Measurements from ENCODE around the gene TBPL1. TPM values are rescaled to one million over a fixed set of nuclear protein-coding genes. Genes with fewer than 3 reads are reported as not detected.
A peak's percentile ranks its signal among the peaks of the same experiment; 100 is the strongest.

TBPL1 gene
- total and polyA plus RNA-seq, 9 of the 15 experiments (the other 6 are each of a cell fraction or from before 2014, with no cell fraction given) = 78.1 to 152 (median 107) TPM

DNA sequence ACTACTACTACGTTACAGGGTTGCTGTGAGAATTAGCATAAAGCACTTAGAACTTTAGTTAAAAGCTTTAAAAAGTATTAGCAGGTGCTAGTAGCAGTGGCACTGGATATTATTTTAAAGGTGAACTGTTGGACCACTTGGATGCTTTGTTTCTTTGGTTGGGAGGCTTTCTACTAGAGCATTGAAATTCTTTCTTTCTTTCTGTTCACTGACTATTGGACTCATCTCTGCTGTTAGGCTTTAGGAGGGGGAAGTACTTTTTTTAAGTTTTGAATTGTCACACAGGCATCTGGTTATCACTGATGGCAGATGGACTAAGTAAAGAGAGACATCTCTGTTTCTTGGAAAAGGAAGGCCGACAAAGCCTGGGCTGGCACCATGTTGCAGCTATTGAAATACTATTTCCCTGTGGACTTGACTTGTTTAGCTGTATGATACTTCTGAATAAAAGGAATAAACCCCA is 4.8 kb downstream of the TBPL1 start (continued):
- TF ChIP-seq, protein P1, sequence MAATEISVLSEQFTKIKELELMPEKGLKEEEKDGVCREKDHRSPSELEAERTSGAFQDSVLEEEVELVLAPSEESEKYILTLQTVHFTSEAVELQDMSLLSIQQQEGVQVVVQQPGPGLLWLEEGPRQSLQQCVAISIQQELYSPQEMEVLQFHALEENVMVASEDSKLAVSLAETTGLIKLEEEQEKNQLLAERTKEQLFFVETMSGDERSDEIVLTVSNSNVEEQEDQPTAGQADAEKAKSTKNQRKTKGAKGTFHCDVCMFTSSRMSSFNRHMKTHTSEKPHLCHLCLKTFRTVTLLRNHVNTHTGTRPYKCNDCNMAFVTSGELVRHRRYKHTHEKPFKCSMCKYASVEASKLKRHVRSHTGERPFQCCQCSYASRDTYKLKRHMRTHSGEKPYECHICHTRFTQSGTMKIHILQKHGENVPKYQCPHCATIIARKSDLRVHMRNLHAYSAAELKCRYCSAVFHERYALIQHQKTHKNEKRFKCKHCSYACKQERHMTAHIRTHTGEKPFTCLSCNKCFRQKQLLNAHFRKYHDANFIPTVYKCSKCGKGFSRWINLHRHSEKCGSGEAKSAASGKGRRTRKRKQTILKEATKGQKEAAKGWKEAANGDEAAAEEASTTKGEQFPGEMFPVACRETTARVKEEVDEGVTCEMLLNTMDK (IDR thresholded peaks at IDR 0.05; ENCODE audit: borderline replicate concordance, insufficient read depth, low read depth, low read length, poor library complexity, severe bottlenecking) = no peak
- TF ChIP-seq NONO (IDR thresholded peaks at IDR 0.05; ENCODE audit: low read depth in 2 of 2, low read length in 1 of 2) (no peak), TBL1XR1 (IDR thresholded peaks at IDR 0.05; ENCODE audit: low read length in 2 of 2) (peak; percentile 86 to 96), PRPF4 (IDR thresholded peaks at IDR 0.05; ENCODE audit: insufficient read depth, low read depth, low read length, poor library complexity, severe bottlenecking) (no peak), SREBF2 (CRISPR knock-in tag; IDR thresholded peaks at IDR 0.05) (no peak), SIN3B (IDR thresholded peaks at IDR 0.05; ENCODE audit: low read depth) (no peak), CHD1 (IDR thresholded peaks at IDR 0.05; ENCODE audit: low read length) (no peak), MYBL2 (IDR thresholded peaks at IDR 0.05; ENCODE audit: low read depth) (peak; percentile 29; the same call in 1 of the 2 replicates), MYBL2 (CRISPR knock-in tag; IDR thresholded peaks at IDR 0.05; ENCODE audit: borderline replicate concordance) (no peak), POLR3A (IDR thresholded peaks at IDR 0.05; ENCODE audit: borderline replicate concordance, extremely low read depth, insufficient read depth, insufficient read length) (no peak), KDM2B (CRISPR knock-in tag; IDR thresholded peaks at IDR 0.05) (no peak), ZNF551 (CRISPR knock-in tag; IDR thresholded peaks at IDR 0.05) (no peak), STAT5B (CRISPR knock-in tag; IDR thresholded peaks at IDR 0.05) (no peak), GATAD2A (IDR thresholded peaks at IDR 0.05) (peak; percentile 54; the same call in 1 of the 2 replicates)
- TF ChIP-seq, protein P2, sequence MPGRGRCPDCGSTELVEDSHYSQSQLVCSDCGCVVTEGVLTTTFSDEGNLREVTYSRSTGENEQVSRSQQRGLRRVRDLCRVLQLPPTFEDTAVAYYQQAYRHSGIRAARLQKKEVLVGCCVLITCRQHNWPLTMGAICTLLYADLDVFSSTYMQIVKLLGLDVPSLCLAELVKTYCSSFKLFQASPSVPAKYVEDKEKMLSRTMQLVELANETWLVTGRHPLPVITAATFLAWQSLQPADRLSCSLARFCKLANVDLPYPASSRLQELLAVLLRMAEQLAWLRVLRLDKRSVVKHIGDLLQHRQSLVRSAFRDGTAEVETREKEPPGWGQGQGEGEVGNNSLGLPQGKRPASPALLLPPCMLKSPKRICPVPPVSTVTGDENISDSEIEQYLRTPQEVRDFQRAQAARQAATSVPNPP (IDR thresholded peaks at IDR 0.05; ENCODE audit: borderline replicate concordance, insufficient read depth, insufficient read length) = no peak
- TF ChIP-seq, protein P3, sequence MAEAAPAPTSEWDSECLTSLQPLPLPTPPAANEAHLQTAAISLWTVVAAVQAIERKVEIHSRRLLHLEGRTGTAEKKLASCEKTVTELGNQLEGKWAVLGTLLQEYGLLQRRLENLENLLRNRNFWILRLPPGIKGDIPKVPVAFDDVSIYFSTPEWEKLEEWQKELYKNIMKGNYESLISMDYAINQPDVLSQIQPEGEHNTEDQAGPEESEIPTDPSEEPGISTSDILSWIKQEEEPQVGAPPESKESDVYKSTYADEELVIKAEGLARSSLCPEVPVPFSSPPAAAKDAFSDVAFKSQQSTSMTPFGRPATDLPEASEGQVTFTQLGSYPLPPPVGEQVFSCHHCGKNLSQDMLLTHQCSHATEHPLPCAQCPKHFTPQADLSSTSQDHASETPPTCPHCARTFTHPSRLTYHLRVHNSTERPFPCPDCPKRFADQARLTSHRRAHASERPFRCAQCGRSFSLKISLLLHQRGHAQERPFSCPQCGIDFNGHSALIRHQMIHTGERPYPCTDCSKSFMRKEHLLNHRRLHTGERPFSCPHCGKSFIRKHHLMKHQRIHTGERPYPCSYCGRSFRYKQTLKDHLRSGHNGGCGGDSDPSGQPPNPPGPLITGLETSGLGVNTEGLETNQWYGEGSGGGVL (CRISPR knock-in tag; IDR thresholded peaks at IDR 0.05) = no peak
- TF ChIP-seq, protein P4, sequence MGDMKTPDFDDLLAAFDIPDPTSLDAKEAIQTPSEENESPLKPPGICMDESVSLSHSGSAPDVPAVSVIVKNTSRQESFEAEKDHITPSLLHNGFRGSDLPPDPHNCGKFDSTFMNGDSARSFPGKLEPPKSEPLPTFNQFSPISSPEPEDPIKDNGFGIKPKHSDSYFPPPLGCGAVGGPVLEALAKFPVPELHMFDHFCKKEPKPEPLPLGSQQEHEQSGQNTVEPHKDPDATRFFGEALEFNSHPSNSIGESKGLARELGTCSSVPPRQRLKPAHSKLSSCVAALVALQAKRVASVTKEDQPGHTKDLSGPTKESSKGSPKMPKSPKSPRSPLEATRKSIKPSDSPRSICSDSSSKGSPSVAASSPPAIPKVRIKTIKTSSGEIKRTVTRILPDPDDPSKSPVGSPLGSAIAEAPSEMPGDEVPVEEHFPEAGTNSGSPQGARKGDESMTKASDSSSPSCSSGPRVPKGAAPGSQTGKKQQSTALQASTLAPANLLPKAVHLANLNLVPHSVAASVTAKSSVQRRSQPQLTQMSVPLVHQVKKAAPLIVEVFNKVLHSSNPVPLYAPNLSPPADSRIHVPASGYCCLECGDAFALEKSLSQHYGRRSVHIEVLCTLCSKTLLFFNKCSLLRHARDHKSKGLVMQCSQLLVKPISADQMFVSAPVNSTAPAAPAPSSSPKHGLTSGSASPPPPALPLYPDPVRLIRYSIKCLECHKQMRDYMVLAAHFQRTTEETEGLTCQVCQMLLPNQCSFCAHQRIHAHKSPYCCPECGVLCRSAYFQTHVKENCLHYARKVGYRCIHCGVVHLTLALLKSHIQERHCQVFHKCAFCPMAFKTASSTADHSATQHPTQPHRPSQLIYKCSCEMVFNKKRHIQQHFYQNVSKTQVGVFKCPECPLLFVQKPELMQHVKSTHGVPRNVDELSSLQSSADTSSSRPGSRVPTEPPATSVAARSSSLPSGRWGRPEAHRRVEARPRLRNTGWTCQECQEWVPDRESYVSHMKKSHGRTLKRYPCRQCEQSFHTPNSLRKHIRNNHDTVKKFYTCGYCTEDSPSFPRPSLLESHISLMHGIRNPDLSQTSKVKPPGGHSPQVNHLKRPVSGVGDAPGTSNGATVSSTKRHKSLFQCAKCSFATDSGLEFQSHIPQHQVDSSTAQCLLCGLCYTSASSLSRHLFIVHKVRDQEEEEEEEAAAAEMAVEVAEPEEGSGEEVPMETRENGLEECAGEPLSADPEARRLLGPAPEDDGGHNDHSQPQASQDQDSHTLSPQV (IDR thresholded peaks at IDR 0.05) = peak; percentile 75
- TF ChIP-seq, protein P5, sequence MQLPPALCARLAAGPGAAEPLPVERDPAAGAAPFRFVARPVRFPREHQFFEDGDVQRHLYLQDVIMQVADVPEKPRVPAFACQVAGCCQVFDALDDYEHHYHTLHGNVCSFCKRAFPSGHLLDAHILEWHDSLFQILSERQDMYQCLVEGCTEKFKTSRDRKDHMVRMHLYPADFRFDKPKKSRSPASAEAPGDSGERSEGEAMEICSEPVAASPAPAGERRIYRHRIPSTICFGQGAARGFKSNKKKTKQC (CRISPR knock-in tag; IDR thresholded peaks at IDR 0.05) = no peak

Measured in K562 (cell line).